ENCODE data around the gene ATR. TPM values are rescaled to one million over a fixed set of nuclear protein-coding genes. Genes with fewer than 3 reads are reported as not detected.
"Not testable (repeated sequence)": the region's sequence is repeated elsewhere in the genome, so short reads cannot be mapped to it uniquely, and the experiment has no call there.

ATR gene
- total and polyA plus RNA-seq, 7 donors, result 3.7 to 11.1 (median 7.5) TPM

GRCh38 chr3:142586803-142587406 is 8.4 kb upstream of the ATR start:
- DNase-seq, result no peak
- Histone ChIP-seq H3K27me3 (ENCODE audit: insufficient read depth in 3 of 3, low read length in 2 of 3) (no peaks in the 10 kb centered on the region), H3K4me3 (no peak overlapping the region), H3K4me1 (no peaks in the 10 kb centered on the region), H3K27ac (no peak overlapping the region), H3K36me3 (ENCODE audit: insufficient read depth in 1 of 2, low read depth in 1 of 2) (no peaks in the 10 kb centered on the region), H3K9me3 (no peaks in the 10 kb centered on the region)
- 39 to 47% (median 43%) methylated on average over 2 of the region's 2 CpGs for WGBS, 3 donors
- peak; percentile 55 for TF ChIP-seq CTCF (IDR thresholded peaks at IDR 0.05)
- intact Hi-C loops (cut with DNase I), result no loop called here
- ATAC-seq, result peak; percentile 65 to 92 (median 74)

DNA sequence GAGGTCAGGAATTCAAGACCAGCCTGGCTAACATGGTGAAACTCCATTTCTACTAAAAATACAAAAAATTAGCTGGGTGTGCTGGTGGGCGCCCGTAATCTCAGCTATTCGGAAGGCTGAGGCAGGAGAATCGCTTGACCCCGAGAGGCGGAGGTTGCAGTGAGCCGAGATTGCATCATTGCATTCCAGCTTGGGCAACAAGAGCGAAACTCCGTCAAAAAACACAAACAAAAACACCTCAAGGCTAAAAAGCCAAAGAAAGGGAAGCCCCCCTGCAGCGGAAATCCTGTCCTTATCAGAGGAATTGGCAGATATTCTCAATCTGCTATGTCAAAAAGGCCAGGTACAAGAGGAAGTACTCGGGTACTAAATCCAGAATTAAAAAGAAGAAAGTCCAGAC is 2.5 kb upstream of the ATR start:
- H3K4me3 ChIP-seq; H3K27ac ChIP-seq; H3K27me3 ChIP-seq (ENCODE audit: insufficient read depth in 3 of 3, low read length in 2 of 3); DNase-seq; H3K36me3 ChIP-seq (ENCODE audit: insufficient read depth in 1 of 2, low read depth in 1 of 2); intact Hi-C loops (cut with DNase I); ATAC-seq; H3K9me3 ChIP-seq: not testable (repeated sequence)
- 67 to 82% (median 81%) methylated on average over 11 of the region's 11 CpGs for WGBS, 3 donors
- H3K4me1 ChIP-seq, result peaks cover 23% of the 10 kb centered on the region

DNA sequence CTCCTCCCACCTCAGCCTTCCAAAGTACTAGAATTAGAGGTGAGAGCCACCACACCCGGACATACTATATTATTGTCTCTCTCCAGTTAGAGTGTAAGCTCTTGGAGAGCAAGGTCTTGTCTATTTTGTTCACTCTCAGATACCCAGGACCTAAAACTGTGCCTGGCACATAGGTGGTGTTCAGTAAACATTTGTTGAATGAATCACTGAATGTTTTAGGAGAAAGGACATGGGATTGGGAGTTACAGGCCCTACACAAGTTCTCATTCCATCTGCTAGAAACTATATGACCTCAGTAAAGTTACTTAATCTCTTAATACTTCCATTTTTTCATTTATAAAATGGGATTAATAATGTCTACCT is 1.5 kb upstream of the ATR start:
- DNase-seq (no peak), ATAC-seq (no peak)
- WGBS, 3 donors, result 89 to 100% (median 91%) methylated on average over 1 of the region's 1 CpG
- Histone ChIP-seq H3K9me3 (no peaks in the 10 kb centered on the region), H3K4me1 (peaks cover 23% of the 10 kb centered on the region), H3K27ac (no peak overlapping the region), H3K4me3 (no peak overlapping the region), H3K27me3 (ENCODE audit: insufficient read depth in 3 of 3, low read length in 2 of 3) (no peaks in the 10 kb centered on the region), H3K36me3 (ENCODE audit: insufficient read depth in 1 of 2, low read depth in 1 of 2) (peaks cover 0 to 4% of the 10 kb centered on the region in 2 donors)
- TF ChIP-seq CTCF (IDR thresholded peaks at IDR 0.05), result no peak
- intact Hi-C loops (cut with DNase I), result no loop called here

- DNase-seq (no peak), ATAC-seq (no peak)
- Histone ChIP-seq H3K9me3 (no peaks in the 10 kb centered on the region), H3K4me1 (peaks cover 23% of the 10 kb centered on the region), H3K4me3 (peak overlapping the region; percentile 79), H3K27ac (peak overlapping the region; percentile 83), H3K27me3 (ENCODE audit: insufficient read depth in 3 of 3, low read length in 2 of 3) (no peaks in the 10 kb centered on the region), H3K36me3 (ENCODE audit: insufficient read depth in 1 of 2, low read depth in 1 of 2) (peaks cover 0 to 4% of the 10 kb centered on the region in 2 donors)
- TF ChIP-seq CTCF (IDR thresholded peaks at IDR 0.05), result no peak
- 6 to 8% (median 7%) methylated on average over 12 of the region's 12 CpGs for WGBS, 3 donors
- intact Hi-C loops (cut with DNase I), result loop anchor here (5.0 kb wide), 1 partner anchor 424 kb away; the partner anchor contains the start of gene U2SURP (in 2 of the 2)
Measured at GRCh38 chr3:142577696-142578328, 721 bp downstream of the ATR start.

DNA sequence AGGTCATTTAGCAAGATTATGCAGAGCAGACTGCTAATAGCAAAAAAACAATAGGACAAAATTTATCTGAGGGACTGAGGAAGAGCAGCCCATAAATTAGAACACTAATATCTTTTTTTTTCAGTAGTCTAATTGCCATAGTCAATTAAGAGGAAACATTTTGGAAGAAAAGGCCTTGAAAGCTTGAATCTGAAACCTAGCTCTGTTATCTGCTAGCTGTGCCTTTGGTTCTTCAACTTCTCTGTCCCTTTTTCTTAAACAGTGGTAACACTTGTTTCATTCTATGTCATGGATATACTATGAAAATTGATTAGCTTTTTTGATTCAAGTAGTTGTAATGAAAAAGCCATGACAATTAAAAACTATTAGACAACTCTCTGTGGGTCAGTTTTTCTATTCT is 1.7 kb downstream of the ATR start:
- peaks cover 0 to 4% of the 10 kb centered on the region in 2 donors for H3K36me3 ChIP-seq (ENCODE audit: insufficient read depth in 1 of 2, low read depth in 1 of 2)
- DNase-seq (no peak), ATAC-seq (no peak)
- no peaks in the 10 kb centered on the region for H3K9me3 ChIP-seq
- TF ChIP-seq CTCF (IDR thresholded peaks at IDR 0.05), result no peak
- no peak overlapping the region for H3K27ac ChIP-seq
- intact Hi-C loops (cut with DNase I), result loop anchor here (5.0 kb wide), 1 partner anchor 426 kb away; the partner anchor contains the start of gene U2SURP (in 2 of the 2)
- H3K27me3 ChIP-seq (ENCODE audit: insufficient read depth in 3 of 3, low read length in 2 of 3), result no peaks in the 10 kb centered on the region
- H3K4me1 ChIP-seq, result peaks cover 23% of the 10 kb centered on the region
- no peak overlapping the region for H3K4me3 ChIP-seq
